HepG2 (cell line): ENCODE results near the gene ATP8B4. TPM values are rescaled to one million over a fixed set of nuclear protein-coding genes. Genes with fewer than 3 reads are reported as not detected.

Experiments used
- ATAC-seq: fragments of 200-7000 bp; cut with Tn5 transposase; 3 replicates; pipeline ENCODE4 v1.9.1; 2020; ENCODE audit warnings: mild to moderate bottlenecking, moderate library complexity
- BruUV-seq: library from RNA; stranded (reverse); fragments of 400-500 nt; replicated peaks from 2 replicates; lab custom pipeline; 2021; lab: Mats Ljungman, UMichigan
- CTCF ChIA-PET: fragments of 300-600 bp; formaldehyde crosslinking; extraction: SDS; loops from one replicate; lab custom pipeline; 2021; ENCODE audit warnings: low total read pairs, inconsistent platforms, low intra/inter-chr PET ratio; lab: Yijun Ruan, JAX
- POLR2A ChIA-PET: fragments of 350-600 bp; sonication (Branson Sonifier 250); formaldehyde crosslinking; loops from one replicate; lab custom pipeline; 2020; ENCODE audit warnings: antibody characterized with exemption, inconsistent platforms; lab: Yijun Ruan, JAX
- DNase-seq: peaks from one replicate; pipeline ENCODE4 v3.0.0-alpha.2; 2015; ENCODE audit warnings: low spot score
- FAIRE-seq: peaks from 3 replicates; lab custom pipeline; 2011; peaks lifted over from hg19 to GRCh38; lab: Jason Lieb, UNC
- H2AFZ ChIP-seq: one replicate; pipeline ENCODE4 v1.6.1; 2011; ENCODE audit warnings: low read length, inconsistent platforms
- H3K27ac ChIP-seq: fragments of 300-600 bp; 3 replicates; pipeline ENCODE4 v1.8.0; 2011; ENCODE audit warnings: mixed run types, mild to moderate bottlenecking, mixed read lengths, low read length, inconsistent platforms; ENCODE audit not compliant: insufficient read depth; ENCODE audit errors: extremely low read length
- H3K27me3 ChIP-seq, 2 experiments: fragments of 200-600 bp in 1 of 2; 2 replicates in 1 of 2; 3 replicates in 1 of 2; pipeline versions ENCODE4 v1.6.0 to v1.8.0; 2011; ENCODE audit warnings: low read length in 2 of 2, mild to moderate bottlenecking in 2 of 2, moderate library complexity in 2 of 2, inconsistent platforms in 1 of 2; ENCODE audit not compliant: insufficient read depth in 2 of 2, control insufficient read depth in 1 of 2
- H3K36me3 ChIP-seq, 2 experiments: fragments of 200-600 bp in 1 of 2; replicated peaks in 1 of 2; 2 replicates in 1 of 2; 3 replicates in 1 of 2; pipeline versions ENCODE4 v1.5.1 to v1.8.0; 2011; ENCODE audit warnings: low read length in 2 of 2, inconsistent platforms in 1 of 2; ENCODE audit not compliant: insufficient read depth in 2 of 2, control insufficient read depth in 1 of 2
- H3K4me1 ChIP-seq: 2 replicates; pipeline ENCODE4 v1.5.1; 2012; ENCODE audit warnings: low read length, inconsistent platforms; ENCODE audit not compliant: insufficient read depth
- H3K4me2 ChIP-seq: 2 replicates; pipeline ENCODE4 v1.6.0; 2011; ENCODE audit warnings: low read depth, low read length, inconsistent platforms
- H3K4me3 ChIP-seq, 3 experiments: fragments of 200-600 bp in 1 of 3; sonication (generic), shearing (Covaris generic) in 1 of 3; replicated peaks in 1 of 3; 2 replicates each; pipeline ENCODE4 v1.5.1; 2011 to 2016; ENCODE audit warnings: low read length in 3 of 3, inconsistent platforms in 2 of 3, low read depth in 2 of 3, mild to moderate bottlenecking in 2 of 3, control low read depth in 1 of 3, mixed read lengths in 1 of 3; ENCODE audit not compliant: insufficient read depth in 1 of 3
- H3K79me2 ChIP-seq: one replicate; pipeline ENCODE4 v1.6.1; 2011; ENCODE audit warnings: low read length, inconsistent platforms; ENCODE audit not compliant: insufficient read depth
- H3K9ac ChIP-seq: 2 replicates; pipeline ENCODE4 v1.6.0; 2011; ENCODE audit warnings: mild to moderate bottlenecking, low read depth, low read length, inconsistent platforms; ENCODE audit not compliant: insufficient read depth
- H3K9me3 ChIP-seq: 2 replicates; pipeline ENCODE4 v1.5.1; 2012; ENCODE audit warnings: mild to moderate bottlenecking, low read length
- H4K20me1 ChIP-seq: 2 replicates; pipeline ENCODE4 v1.6.0; 2011; ENCODE audit warnings: inconsistent platforms, mild to moderate bottlenecking, low read length, moderate library complexity; ENCODE audit not compliant: insufficient read depth
- ARNT ChIP-seq: fragments of 450-650 bp; IDR thresholded peaks from 2 replicates; pipeline ENCODE4 v1.6.1; 2017
- TEAD2 ChIP-seq: sonication (generic); formaldehyde crosslinking; IDR thresholded peaks from 2 replicates; pipeline ENCODE4 v1.9.0; 2021; ENCODE audit warnings: missing genetic modification reagents
- TGIF2 ChIP-seq: IDR thresholded peaks from 2 replicates; pipeline ENCODE4 v1.6.1; 2016; ENCODE audit warnings: control low read depth, missing compliant biosample characterization
- ZNF382 ChIP-seq: sonication (generic); formaldehyde crosslinking; IDR thresholded peaks from 2 replicates; pipeline ENCODE4 v1.5.0; 2020; ENCODE audit warnings: missing genetic modification reagents, mild to moderate bottlenecking, borderline replicate concordance
- in situ Hi-C: cut with HindIII; loops from 2 replicates; pipeline ENCODE4 v1.10.0; 2017; ENCODE audit warnings: low pct_unique_long_range_greater_than_20kb; ENCODE audit not compliant: extremely low pct_ligation_motif_present
- intact Hi-C: fragments of 100-400 bp; cut with micrococcal nuclease; formaldehyde crosslinking; loops from one replicate; pipeline ENCODE4 v1.10.0; 2022; ENCODE audit not compliant: unreplicated experiment
- polyA plus RNA-seq, 8 experiments: library from polyadenylated mRNA; depleted of rRNA in 3 of 8; stranded (reverse) in 7 of 8; unstranded in 1 of 8; fragments of >200 nt; fragmentation: Illumina TruSeq in 4 of 8; extraction: Trizol in 4 of 8; gene quantifications; 2 replicates each; pipeline versions ENCODE4 v1.2.1 to v1.2.3, GENCODE V29; 2011 to 2016; ENCODE audit warnings: low read depth in 4 of 8, missing spikeins in 1 of 8, mixed read lengths in 1 of 8; ENCODE audit not compliant: insufficient read depth in 1 of 8
- total RNA-seq, 5 experiments: library from RNA; depleted of rRNA; stranded (reverse); fragments of >200 nt; fragmentation: Illumina TruSeq; extraction: Trizol; gene quantifications; 2 replicates each; pipeline ENCODE4 v1.2.3, GENCODE V29; 2016; ENCODE audit warnings: low read depth in 1 of 5
- TF ChIP-seq, protein P1 (sequence below): sonication (generic); formaldehyde crosslinking; IDR thresholded peaks from 2 replicates; pipeline ENCODE4 v1.4.0; 2020; ENCODE audit warnings: low read depth, missing genetic modification reagents

Gene ATP8B4
- total and polyA plus RNA-seq, 2 of the 13 experiments (the other 11 are each of a cell fraction or from before 2014, with no cell fraction given) = 0.24 to 0.69 TPM

DNA sequence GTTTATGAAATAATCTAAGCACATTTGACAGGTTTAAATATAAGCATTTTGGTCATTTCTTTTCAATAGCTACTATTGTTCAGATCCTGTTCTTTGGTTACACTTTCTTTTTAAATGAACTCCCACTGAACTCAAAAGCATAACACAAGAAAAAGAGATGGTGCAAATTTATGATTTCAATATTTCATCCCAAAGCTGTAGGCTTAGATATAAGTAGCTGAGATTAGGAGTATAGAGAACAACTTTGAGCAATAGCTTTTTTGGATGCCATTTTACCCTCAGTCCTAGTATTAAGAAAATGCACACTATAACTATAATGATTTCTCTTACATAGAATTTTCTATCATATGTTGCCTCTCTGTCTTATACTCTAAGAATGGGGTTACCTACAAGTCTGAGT is 213.8 kb downstream of the ATP8B4 start:
- Histone ChIP-seq H3K4me2 (no peak overlapping the region), H3K9ac (no peak overlapping the region), H3K27ac (no peak overlapping the region), H3K36me3 (no peaks in the 10 kb centered on the region), H3K4me3 (no peak overlapping the region), H3K79me2 (no peaks in the 10 kb centered on the region), H2AFZ (no peak overlapping the region), H3K4me1 (no peaks in the 10 kb centered on the region), H3K9me3 (no peaks in the 10 kb centered on the region), H3K27me3 (no peaks in the 10 kb centered on the region; a peak in 1 of 5 replicates), H4K20me1 (no peaks in the 10 kb centered on the region)
- no peak for FAIRE-seq
- no peak for TF ChIP-seq TGIF2 (CRISPR knock-in tag)
- in situ Hi-C loops = no loop called here
- CTCF ChIA-PET = no interaction called here
- no peak for DNase-seq
- ATAC-seq = no peak
- POLR2A ChIA-PET = no interaction called here
- no TSS peak for BruUV-seq
- intact Hi-C loops = no loop called here

DNA sequence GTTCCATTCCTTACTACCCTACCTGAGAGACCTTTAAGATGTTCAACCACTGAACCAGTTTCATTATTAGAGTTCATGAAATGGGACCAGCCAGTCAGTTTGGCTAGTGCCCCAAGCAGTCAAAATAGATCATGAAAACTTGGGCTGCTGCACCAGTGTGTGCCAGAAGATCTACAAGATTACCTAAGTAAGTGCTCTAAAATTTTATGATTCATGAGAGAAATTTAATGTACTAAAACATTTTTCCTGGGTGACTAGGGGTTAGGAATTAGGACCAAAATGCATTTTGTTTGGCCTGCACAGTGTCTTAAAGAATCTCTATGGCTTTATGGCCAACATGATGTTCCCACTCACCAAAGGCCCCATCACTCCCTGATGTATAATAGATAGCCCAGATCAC is 214.7 kb downstream of the ATP8B4 start:
- no peaks in the 10 kb centered on the region for H3K9me3 ChIP-seq
- ChIA-PET CTCF (no interaction called here), POLR2A (no interaction called here)
- H3K27ac ChIP-seq = no peak overlapping the region
- in situ Hi-C loops (no loop called here), intact Hi-C loops (no loop called here)
- TF ChIP-seq ZNF382 (CRISPR knock-in tag) (no peak), ARNT (no peak), TEAD2 (CRISPR knock-in tag) (no peak)
- TF ChIP-seq, protein P1, sequence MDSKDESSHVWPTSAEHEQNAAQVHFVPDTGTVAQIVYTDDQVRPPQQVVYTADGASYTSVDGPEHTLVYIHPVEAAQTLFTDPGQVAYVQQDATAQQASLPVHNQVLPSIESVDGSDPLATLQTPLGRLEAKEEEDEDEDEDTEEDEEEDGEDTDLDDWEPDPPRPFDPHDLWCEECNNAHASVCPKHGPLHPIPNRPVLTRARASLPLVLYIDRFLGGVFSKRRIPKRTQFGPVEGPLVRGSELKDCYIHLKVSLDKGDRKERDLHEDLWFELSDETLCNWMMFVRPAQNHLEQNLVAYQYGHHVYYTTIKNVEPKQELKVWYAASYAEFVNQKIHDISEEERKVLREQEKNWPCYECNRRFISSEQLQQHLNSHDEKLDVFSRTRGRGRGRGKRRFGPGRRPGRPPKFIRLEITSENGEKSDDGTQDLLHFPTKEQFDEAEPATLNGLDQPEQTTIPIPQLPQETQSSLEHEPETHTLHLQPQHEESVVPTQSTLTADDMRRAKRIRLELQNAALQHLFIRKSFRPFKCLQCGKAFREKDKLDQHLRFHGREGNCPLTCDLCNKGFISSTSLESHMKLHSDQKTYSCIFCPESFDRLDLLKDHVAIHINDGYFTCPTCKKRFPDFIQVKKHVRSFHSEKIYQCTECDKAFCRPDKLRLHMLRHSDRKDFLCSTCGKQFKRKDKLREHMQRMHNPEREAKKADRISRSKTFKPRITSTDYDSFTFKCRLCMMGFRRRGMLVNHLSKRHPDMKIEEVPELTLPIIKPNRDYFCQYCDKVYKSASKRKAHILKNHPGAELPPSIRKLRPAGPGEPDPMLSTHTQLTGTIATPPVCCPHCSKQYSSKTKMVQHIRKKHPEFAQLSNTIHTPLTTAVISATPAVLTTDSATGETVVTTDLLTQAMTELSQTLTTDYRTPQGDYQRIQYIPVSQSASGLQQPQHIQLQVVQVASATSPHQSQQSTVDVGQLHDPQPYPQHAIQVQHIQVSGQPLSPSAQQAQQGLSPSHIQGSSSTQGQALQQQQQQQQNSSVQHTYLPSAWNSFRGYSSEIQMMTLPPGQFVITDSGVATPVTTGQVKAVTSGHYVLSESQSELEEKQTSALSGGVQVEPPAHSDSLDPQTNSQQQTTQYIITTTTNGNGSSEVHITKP (CRISPR knock-in tag) = no peak
- ATAC-seq (no peak), FAIRE-seq (no peak), DNase-seq (no peak)
- H3K4me3 ChIP-seq = no peak overlapping the region
- H3K27me3 ChIP-seq = no peaks in the 10 kb centered on the region; a peak in 1 of 5 replicates
- no peak overlapping the region for H3K4me2 ChIP-seq
- no peaks in the 10 kb centered on the region for H4K20me1 ChIP-seq
- no peaks in the 10 kb centered on the region for H3K4me1 ChIP-seq
- BruUV-seq = no TSS peak
- no peaks in the 10 kb centered on the region for H3K79me2 ChIP-seq
- no peak overlapping the region for H2AFZ ChIP-seq
- H3K9ac ChIP-seq = no peak overlapping the region
- no peaks in the 10 kb centered on the region for H3K36me3 ChIP-seq
